Stimulated activated CD4-positive, alpha-beta T cell treated with anti-CD3 and anti-CD28 coated beads, Interleukin-4, amount 100 ng/mL, for 24 hours (primary cell): Measurements from ENCODE around the gene FAM240B.

Source experiments
- DNase-seq: peaks from one replicate; pipeline ENCODE4 v3.0.0-alpha.2; 2020

The FAM240B gene

DNA sequence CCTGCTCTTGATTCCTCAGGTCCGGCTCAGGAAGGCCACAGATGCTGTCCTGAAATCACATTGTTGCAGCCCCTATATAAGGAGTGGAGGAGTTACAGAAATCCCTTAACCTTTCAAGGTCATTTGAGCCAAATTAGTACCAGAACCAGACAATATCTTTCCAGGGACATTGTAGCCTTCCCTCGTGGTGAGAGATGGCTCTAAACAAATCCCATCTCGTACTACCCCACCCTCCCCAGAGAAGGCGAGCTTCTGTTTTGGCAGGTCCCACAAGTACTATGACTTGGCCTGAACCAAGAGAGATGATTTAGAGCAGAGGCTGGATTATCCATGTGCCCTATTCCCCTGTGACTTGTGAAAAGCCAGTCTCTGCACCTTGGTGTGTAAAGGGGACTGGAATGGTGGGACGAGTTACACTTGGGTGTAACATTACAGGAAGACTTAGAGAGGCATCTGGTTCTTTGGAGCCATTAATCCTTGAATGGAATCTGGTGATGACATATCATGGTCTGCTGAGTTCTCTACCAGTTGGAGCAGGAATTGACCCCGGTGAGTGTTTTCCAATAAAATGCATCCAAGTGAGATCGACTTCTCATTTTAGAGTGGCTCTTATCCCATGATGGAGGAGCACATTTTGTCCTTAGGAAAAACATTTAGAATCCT, at the start of gene FAM240B:
Gene FAM240B (minus strand): TSS at position 51 of the 663 bp plus-strand sequence. CDS start 16,134 bp downstream, outside the sequence.
- no peak for DNase-seq

DNA sequence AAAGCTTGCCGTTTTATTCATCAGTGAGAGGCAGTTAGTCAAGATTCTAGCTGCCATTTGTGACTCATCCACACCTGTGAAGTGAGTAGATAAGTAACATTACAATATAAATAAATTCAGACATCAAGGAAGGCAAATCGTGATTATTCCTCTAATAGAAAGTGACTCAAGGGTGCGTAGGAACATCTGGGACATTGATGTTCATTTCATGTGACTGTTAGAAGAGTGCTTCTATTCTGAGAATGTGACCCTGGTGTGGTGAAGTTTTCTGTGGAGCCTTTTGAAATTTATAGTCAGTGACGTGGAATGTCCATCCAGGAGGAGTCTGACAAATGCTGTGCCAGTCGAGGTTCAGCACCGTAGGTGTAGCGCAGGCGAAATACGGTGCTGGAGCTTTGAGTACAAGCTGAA, 48.4 kb upstream of the FAM240B start:
- DNase-seq: no peak

GRCh38 chr9:38765101-38765500, 45.2 kb upstream of the FAM240B start:
- DNase-seq: no peak

DNA sequence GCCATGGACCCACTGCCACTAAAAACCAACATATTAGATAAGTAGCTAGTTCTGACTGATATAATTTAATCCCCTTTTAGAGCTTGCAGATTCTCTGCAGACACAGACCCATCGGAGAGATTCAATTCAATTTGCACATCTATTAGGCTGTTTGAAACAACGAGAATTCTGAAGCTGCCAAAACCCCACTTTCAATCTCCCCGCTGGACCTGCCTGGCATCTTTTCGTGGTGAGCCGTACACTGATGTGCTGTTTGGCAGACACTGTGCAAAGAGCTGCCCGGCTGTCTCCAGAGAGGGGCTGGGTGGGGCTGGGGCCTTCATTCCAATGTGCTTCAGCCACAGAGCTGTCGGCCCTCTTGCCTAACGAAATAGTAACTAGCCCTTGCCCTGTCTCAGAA, 42.1 kb upstream of the FAM240B start:
- DNase-seq: no peak

- DNase-seq: no peak
Measured at GRCh38 chr9:38761339-38761738, 41.4 kb upstream of the FAM240B start.

GRCh38 chr9:38756702-38757101, 36.8 kb upstream of the FAM240B start:
- no peak for DNase-seq

DNA sequence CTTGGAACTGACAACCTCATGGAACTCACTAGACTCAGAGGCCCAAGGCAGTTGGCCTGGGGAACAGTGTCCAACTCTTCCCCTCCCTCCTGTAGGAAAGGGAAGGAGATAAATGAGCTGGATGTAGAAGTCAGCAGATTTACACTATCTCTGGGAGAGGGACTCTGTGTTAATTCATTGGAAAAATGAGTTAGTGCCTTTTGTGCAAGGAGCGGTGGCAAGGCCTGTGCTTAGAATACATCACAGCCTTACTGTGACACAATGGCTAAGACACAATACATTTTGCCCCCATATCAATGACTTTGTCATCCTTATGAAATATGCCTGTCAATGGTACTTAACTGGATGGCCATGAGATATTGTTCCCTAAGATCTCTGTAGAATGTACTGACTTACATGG, 28.0 kb upstream of the FAM240B start:
- no peak for DNase-seq

DNA sequence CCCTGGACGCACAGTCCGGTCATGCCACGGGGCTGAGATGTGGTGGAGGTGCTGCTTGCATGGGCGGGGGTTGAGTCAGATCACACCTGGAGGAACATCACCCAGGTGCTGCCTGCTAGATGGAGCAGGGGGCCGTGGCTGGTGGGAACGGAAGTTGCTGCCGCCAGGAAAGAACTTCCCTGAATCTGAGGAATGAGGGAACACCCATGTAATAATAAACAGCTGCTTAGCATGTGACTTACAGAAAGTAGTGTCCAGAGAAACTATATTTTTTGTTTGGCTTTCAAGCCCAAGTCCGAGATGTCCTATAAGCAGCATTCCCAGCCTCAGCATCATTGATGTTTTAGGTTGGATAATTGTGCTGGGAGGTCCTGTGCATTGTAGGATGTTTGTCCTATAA, 27.1 kb upstream of the FAM240B start:
- no peak for DNase-seq

DNA sequence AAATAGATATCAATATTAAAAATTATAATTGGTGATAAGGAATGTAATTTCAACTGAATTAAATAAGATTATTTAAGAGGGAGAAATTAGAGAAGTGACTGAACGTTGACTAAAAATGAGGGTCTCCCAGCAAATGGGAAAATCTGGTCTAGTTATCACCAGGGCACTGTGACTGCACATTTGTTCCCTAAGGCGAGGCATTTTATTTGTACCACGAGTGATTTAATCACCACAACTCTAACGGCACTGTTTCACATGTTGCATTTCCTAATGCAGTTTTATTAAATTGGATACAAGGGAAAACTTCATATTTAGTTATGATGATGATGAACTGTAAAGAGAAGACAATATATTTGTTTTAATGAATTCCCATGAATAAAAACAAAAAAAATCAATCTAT, 26.4 kb upstream of the FAM240B start:
- DNase-seq: no peak

- no peak for DNase-seq
Measured at GRCh38 chr9:38744484-38744883, 24.6 kb upstream of the FAM240B start.

DNA sequence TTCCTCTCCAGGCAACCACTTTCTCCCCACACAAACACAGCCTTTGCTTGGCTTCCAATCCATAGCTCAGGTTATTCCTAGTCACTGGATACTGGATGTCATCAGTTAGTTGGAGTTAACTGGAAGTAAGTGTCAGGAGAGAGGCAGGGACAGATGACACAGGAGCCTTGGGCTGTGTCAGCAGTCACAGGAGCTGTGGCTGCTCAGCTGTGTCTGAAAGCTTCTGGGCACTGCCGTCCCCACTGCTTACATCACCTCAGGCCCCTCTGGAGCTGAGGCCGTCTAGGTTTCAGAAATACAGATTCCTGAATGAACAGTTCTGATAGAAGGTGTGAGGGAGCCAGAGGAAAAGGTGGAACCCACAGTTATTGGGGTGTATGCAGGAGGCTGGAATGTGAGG, 17.3 kb upstream of the FAM240B start:
- DNase-seq: no peak

GRCh38 chr9:38734831-38735230, 14.9 kb upstream of the FAM240B start:
- DNase-seq: no peak

DNA sequence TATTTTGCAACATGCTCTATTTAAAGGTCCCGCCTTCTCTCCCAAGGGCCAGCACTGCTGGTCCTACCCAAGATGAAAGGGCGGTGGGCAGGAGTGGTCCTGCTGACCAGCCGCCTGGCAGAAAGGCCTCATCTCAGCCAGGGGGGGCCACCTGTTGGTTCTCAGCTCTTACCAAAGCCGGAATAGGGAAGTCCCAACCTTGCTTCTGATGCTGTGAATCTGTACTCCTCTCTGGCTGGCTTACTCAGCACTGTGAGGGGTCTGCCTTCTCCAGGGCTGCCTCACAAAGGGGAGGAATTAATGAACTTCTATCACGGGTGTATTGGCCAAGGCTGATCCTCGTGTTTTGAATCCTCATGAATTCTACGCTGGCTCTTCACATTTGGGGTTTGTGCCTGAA, 13.6 kb upstream of the FAM240B start:
- no peak for DNase-seq

DNA sequence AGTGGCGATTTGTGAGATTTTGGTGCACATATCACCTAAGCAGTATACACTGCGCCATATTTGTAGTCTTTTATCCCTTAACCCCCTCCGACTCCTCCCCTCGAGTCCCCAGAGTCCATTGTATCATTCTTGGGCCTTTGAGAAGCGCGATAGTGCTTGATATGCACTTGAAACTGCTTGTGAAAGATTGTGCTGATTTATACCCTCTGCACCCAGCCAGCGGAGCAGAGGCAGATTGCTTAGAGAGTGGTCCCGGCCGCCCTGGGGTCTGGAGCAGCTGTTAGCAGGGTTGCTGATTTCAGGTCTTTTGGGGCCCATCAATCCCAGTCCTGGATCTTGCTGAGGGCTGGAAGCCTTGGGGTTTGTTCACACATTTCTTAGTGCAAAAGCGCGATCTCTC, 13.0 kb upstream of the FAM240B start:
- DNase-seq: no peak

DNA sequence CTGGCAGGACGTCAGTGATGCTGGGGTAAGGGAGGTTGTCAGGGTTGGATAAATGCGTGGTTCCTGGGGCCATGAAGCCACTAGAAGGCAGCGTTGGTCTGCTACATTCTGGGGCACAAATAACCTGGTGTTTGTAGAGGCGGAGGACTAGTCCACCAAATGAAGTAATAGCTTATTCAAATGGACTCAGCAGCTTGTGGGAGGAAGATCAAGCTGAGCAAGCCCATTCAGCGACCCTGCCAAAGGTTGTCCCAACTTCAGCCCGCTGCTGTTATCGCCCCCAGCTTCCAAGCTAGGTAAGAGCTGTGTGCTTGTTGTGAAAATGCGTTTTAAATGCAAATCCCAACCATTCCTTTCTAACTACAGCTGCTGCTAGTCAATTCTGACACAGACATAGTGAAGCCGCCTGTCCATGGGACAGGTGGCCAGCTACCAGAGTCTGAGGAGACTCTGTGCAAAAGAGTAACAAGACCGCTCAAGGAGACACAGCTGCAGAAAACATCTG, 7.6 kb upstream of the FAM240B start:
- no peak for DNase-seq

GRCh38 chr9:38724754-38725153, 4.8 kb upstream of the FAM240B start:
- no peak for DNase-seq

- no peak for DNase-seq
Measured at GRCh38 chr9:38718148-38718547, 1.8 kb downstream of the FAM240B start.

DNA sequence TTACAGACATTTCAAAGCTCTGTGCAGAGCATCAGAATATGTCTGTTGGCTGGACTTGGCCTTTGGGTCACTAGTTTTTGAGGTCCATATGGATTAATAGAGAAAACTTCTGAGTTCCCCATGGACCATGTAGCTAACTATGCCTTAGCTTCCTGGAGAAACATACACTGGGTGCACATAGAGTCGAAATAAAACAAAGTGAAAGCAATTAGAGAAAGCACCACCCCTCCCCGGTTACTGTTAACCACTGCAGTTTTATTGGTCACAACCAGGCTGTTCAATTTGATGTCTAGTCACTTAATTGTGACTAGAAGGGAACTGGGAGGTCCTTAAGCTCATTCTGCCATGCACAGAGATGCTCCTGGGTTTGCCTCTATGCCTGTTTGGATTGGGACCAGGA, 4.2 kb downstream of the FAM240B start:
- no peak for DNase-seq

DNA sequence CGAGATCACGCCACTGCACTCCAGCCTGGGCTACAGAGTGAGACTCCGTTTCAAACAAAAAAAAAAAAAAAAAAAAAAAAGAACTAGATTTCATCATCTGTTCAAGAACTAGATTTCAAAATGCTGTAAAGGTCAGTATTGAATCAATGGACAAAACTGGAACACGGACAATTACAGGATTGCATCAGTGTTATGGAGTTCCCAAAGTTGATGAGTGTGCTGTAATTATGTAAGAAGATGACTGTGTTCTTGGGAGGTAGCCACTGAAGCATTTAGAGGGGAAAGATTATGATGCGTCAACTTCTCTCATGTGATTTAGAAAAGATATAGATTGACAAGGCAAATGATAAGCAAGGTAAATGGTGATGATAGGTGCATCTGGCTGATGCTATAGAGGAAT, 6.5 kb downstream of the FAM240B start:
- no peak for DNase-seq

DNA sequence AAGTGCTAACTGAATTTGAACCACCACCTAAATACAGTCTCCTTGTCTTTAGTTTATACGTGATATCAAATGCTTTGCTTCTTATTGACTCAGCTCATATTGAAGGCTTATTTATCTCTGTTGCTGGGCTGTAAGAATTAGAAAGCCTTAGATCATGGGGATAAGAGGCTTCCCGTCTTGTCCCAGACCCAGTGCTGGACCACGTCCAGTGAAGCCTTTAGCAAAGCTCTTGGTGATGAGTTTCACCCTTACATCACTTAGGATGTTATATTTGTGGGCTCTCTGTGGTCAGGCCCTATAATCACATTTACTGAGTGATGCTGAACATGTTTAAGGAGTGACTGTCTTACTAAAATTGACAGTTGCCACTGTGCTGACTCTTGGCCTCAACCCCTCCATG, 11.2 kb downstream of the FAM240B start:
- DNase-seq: no peak

DNA sequence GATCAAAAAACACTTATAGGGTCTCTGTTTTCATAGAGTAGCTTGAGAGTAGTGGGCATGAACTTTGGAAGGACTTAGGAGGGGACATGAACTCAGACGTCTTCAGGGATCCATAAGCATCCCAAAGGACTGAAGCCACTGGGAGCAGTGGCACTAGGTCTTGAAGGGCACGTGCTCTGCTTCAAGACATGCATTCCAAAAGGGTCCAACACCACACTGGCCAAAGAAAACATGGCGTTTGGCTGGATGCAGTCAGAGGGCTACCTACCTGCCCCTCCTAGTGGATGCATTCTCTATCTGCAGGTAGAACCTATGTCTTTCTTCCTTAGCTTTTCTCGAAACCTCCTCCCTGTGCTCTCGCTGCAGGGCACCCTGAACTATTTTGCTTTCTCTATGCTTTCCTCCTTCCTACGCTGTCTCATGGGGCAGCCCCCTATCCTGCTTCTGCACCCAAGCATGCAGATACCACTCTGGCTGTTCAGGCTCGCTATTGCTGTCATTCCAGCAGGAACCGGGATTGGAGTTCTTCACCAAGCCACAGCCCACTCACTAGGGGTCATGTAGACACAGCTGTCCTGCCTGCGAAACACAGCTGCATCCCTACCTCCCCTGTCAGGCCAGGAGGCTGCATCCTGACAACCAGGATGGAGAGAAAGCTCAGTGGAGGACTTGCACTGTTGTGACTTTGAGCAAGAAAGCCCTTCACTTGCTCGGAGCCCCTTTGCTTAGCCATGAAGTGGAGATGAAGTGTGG, 11.9 kb downstream of the FAM240B start:
- no peak for DNase-seq

- no peak for DNase-seq
Measured at GRCh38 chr9:38706493-38706892, 13.4 kb downstream of the FAM240B start.

DNA sequence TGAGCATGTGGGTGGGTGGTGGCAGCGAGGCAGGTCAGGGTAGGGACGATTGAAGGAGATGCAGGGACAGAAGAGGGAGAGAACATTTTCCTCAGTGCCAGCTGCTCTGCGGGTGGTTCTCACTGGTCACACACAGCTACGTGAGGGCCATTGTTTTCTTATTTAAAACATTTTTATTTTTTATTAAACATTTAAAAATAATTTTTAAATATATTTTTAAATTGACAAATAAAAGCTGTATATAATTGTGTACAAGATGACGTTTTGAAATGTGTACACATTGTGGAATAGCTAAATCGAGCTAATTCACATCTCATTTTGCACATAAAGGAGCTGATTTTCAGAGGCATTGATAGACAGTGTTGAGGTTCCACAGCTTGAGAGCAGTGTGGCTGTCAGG, 14.0 kb downstream of the FAM240B start:
- DNase-seq: no peak

DNA sequence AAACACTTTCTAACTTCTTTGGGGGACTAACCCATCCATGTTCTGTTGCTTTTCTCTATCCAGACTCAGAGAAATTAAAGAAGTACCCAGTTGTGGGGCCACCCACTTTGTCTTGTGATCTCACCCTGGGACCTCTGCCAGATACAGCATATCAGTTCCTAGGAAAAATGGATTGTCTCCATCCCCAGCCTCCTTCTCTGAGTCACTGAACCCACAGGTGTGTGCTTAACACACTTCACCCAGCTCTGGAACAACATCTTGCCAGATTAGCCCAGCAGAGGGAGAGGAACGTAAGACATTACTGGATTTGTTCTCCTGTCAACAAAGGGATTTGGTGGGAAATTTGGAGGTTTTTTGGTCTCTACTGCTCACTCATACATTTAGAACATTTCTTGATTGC, 19.2 kb downstream of the FAM240B start:
- no peak for DNase-seq

GRCh38 chr9:38699337-38699736, 20.6 kb downstream of the FAM240B start:
- DNase-seq: no peak
